ENCODE results near the gene CHRNA10. TPM values are rescaled to one million over a fixed set of nuclear protein-coding genes. Genes with fewer than 3 reads are reported as not detected.

CHRNA10 gene
- polyA plus RNA-seq, 1 donor from 2014 or later = 4.9 TPM

DNA sequence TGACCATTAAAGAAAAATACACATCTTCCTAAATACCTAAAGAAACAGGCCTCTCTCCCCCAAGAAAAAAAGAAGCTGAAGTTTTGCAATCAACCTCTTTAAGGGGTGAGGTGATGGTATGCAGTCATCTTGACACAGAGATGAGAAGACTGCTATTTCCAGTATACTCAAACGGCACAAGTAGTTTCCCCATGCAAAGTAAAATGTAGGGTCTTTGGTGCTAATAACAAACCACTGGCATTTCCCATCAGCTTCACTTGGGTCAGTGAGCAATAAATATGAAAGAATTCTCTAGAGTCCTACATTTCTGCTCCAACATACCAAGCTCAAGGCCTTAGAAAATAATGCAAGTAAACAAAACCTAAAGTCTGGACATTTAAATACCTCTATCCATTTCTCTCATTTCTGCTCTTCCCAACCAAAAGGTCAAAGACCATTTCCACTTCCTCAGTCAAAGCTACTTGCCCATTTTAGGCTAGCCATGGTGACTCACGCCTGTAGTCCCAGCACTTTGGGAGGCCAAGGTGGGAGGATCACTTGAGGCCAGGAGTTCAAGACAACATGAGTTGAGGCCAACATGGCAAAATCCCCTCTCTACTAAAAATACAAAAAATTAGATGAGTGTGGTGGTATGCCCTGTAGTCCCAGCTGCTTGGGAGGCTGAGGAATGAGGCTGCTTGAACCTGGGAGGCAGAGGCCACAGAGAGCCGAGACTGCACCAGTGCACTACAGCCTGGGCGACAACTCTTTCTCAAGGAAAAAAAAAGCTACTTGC lies 39.5 kb upstream of the CHRNA10 start:
- Histone ChIP-seq H3K27me3 (ENCODE audit: insufficient read depth, low read depth, low read length) (no peaks in the 10 kb centered on the region), H3K9ac (ENCODE audit: low read length) (no peak overlapping the region), H3K9me2 (ENCODE audit: insufficient read depth, low read length) (no peaks in the 10 kb centered on the region), H4K20me1 (ENCODE audit: insufficient read depth) (no peaks in the 10 kb centered on the region), H3K4me3 (ENCODE audit: low read length) (no peak overlapping the region), H2AFZ (ENCODE audit: low read depth, low read length) (no peak overlapping the region), H3F3A (ENCODE audit: insufficient read depth, low read length, poor library complexity, severe bottlenecking) (no peaks in the 10 kb centered on the region), H3K27ac (ENCODE audit: low read length) (no peak overlapping the region), H3K9me3 (ENCODE audit: low read length) (no peaks in the 10 kb centered on the region), H3K79me2 (replicated peaks; ENCODE audit: insufficient read depth, low read length) (no peaks in the 10 kb centered on the region), H3K36me3 (ENCODE audit: insufficient read depth, low read length) (peaks cover 10% of the 10 kb centered on the region), H3K4me2 (ENCODE audit: low read length) (no peak overlapping the region)
- TF ChIP-seq, protein P1, sequence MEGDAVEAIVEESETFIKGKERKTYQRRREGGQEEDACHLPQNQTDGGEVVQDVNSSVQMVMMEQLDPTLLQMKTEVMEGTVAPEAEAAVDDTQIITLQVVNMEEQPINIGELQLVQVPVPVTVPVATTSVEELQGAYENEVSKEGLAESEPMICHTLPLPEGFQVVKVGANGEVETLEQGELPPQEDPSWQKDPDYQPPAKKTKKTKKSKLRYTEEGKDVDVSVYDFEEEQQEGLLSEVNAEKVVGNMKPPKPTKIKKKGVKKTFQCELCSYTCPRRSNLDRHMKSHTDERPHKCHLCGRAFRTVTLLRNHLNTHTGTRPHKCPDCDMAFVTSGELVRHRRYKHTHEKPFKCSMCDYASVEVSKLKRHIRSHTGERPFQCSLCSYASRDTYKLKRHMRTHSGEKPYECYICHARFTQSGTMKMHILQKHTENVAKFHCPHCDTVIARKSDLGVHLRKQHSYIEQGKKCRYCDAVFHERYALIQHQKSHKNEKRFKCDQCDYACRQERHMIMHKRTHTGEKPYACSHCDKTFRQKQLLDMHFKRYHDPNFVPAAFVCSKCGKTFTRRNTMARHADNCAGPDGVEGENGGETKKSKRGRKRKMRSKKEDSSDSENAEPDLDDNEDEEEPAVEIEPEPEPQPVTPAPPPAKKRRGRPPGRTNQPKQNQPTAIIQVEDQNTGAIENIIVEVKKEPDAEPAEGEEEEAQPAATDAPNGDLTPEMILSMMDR (IDR thresholded peaks at IDR 0.05; ENCODE audit: poor library complexity, severe bottlenecking) = no peak
- TF ChIP-seq SMC3 (conservative IDR thresholded peaks at IDR 0.05; ENCODE audit: poor library complexity) (no peak), POLR2AphosphoS5 (IDR thresholded peaks at IDR 0.05) (no peak), RAD21 (conservative IDR thresholded peaks at IDR 0.05) (no peak), TAF1 (IDR thresholded peaks at IDR 0.05; ENCODE audit: low read depth) (no peak), EZH2 (IDR thresholded peaks at IDR 0.05; ENCODE audit: borderline replicate concordance, insufficient read depth, low read length, poor library complexity, severe bottlenecking) (no peak), EP300 (conservative IDR thresholded peaks at IDR 0.05; ENCODE audit: poor library complexity, severe bottlenecking) (no peak), MXI1 (conservative IDR thresholded peaks at IDR 0.05; ENCODE audit: poor library complexity, severe bottlenecking) (no peak)
- TF ChIP-seq, protein P2, sequence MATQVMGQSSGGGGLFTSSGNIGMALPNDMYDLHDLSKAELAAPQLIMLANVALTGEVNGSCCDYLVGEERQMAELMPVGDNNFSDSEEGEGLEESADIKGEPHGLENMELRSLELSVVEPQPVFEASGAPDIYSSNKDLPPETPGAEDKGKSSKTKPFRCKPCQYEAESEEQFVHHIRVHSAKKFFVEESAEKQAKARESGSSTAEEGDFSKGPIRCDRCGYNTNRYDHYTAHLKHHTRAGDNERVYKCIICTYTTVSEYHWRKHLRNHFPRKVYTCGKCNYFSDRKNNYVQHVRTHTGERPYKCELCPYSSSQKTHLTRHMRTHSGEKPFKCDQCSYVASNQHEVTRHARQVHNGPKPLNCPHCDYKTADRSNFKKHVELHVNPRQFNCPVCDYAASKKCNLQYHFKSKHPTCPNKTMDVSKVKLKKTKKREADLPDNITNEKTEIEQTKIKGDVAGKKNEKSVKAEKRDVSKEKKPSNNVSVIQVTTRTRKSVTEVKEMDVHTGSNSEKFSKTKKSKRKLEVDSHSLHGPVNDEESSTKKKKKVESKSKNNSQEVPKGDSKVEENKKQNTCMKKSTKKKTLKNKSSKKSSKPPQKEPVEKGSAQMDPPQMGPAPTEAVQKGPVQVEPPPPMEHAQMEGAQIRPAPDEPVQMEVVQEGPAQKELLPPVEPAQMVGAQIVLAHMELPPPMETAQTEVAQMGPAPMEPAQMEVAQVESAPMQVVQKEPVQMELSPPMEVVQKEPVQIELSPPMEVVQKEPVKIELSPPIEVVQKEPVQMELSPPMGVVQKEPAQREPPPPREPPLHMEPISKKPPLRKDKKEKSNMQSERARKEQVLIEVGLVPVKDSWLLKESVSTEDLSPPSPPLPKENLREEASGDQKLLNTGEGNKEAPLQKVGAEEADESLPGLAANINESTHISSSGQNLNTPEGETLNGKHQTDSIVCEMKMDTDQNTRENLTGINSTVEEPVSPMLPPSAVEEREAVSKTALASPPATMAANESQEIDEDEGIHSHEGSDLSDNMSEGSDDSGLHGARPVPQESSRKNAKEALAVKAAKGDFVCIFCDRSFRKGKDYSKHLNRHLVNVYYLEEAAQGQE (IDR thresholded peaks at IDR 0.05; ENCODE audit: borderline replicate concordance) = no peak

DNA sequence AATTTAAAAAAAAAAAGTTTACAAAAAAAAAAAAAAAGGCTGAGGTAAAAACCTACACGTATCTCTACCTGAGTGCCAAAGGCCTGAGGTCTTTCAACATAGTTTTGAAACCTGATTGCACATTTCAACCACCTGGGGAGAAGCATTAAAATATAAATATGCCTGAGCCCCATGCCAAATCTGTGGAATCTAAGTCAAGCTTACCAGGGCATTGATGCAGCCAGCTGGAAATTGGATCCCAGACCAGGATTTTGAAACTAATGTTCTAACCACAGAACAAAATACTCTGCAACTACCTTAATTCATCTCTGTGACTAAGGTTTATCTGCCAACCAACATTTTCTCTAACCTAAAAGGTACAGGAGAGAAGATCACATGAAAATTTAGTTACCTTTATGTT lies 38.8 kb upstream of the CHRNA10 start:
- H3F3A ChIP-seq (ENCODE audit: insufficient read depth, low read length, poor library complexity, severe bottlenecking) = no peaks in the 10 kb centered on the region
- H3K4me2 ChIP-seq (ENCODE audit: low read length) = no peak overlapping the region
- no peak overlapping the region for H3K9ac ChIP-seq (ENCODE audit: low read length)
- H3K9me3 ChIP-seq (ENCODE audit: low read length) = no peaks in the 10 kb centered on the region
- peaks cover 14% of the 10 kb centered on the region for H3K36me3 ChIP-seq (ENCODE audit: insufficient read depth, low read length)
- H3K79me2 ChIP-seq (replicated peaks; ENCODE audit: insufficient read depth, low read length) = no peaks in the 10 kb centered on the region
- H3K9me2 ChIP-seq (ENCODE audit: insufficient read depth, low read length) = no peaks in the 10 kb centered on the region
- no peak overlapping the region for H3K27ac ChIP-seq (ENCODE audit: low read length)
- H3K27me3 ChIP-seq (ENCODE audit: insufficient read depth, low read depth, low read length) = no peaks in the 10 kb centered on the region
- no peak overlapping the region for H3K4me3 ChIP-seq (ENCODE audit: low read length)
- H2AFZ ChIP-seq (ENCODE audit: low read depth, low read length) = no peak overlapping the region
- H4K20me1 ChIP-seq (ENCODE audit: insufficient read depth) = no peaks in the 10 kb centered on the region
- TF ChIP-seq EP300 (conservative IDR thresholded peaks at IDR 0.05; ENCODE audit: poor library complexity, severe bottlenecking) (no peak), TAF1 (IDR thresholded peaks at IDR 0.05; ENCODE audit: low read depth) (no peak), MXI1 (conservative IDR thresholded peaks at IDR 0.05; ENCODE audit: poor library complexity, severe bottlenecking) (no peak), POLR2AphosphoS5 (IDR thresholded peaks at IDR 0.05) (no peak), RAD21 (conservative IDR thresholded peaks at IDR 0.05) (no peak), EZH2 (IDR thresholded peaks at IDR 0.05; ENCODE audit: borderline replicate concordance, insufficient read depth, low read length, poor library complexity, severe bottlenecking) (no peak), SMC3 (conservative IDR thresholded peaks at IDR 0.05; ENCODE audit: poor library complexity) (no peak)
- TF ChIP-seq, protein P2 (IDR thresholded peaks at IDR 0.05; ENCODE audit: borderline replicate concordance) = no peak
- TF ChIP-seq, protein P1 (IDR thresholded peaks at IDR 0.05; ENCODE audit: poor library complexity, severe bottlenecking) = no peak
